GM19463 (cell line): Measurements from ENCODE around the gene RALGAPA2.
"Not testable (repeated sequence)": the region's sequence is repeated elsewhere in the genome, so short reads cannot be mapped to it uniquely, and the experiment has no call there.

Experiments used
- ATAC-seq: cut with Tn5 transposase; IDR thresholded peaks from one replicate; pipeline ENCODE4 v1.9.1; 2021; ENCODE audit warnings: mild to moderate bottlenecking, moderate library complexity; ENCODE audit not compliant: unreplicated experiment

RALGAPA2 gene

GRCh38 chr20:20355503-20355902 lies 356.9 kb downstream of the RALGAPA2 start:
- not testable (repeated sequence) for ATAC-seq

GRCh38 chr20:20353576-20353975 lies 358.9 kb downstream of the RALGAPA2 start:
- ATAC-seq = no peak

DNA sequence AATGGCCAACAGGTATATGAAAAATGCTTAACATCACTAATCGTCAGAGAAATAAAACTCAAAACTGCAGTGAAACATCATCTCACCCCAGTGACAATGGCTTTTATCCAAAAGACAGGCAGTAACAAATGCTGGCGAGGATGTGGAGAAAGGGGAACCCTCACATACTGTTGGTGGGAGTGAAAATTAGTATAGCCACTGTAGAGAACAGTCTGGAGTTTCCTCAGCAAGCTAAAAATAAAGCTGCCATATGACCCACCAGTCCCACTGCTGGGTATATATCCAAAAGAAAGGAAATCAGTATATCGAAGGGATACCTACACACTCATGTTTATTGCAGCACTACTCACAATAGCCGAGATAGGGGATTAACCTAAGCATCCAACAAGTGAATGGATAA lies 368.0 kb downstream of the RALGAPA2 start:
- ATAC-seq = no peak

- ATAC-seq = no peak
Observed at GRCh38 chr20:20343932-20344331, 368.5 kb downstream of the RALGAPA2 start.
